CD4-positive, alpha-beta T cell treated with Interleukin-12 subunit alpha and Interleukin-12 subunit beta, for 1 hour (primary cell): ENCODE measurements around the gene GALNTL6.
"Not testable (repeated sequence)": the region's sequence is repeated elsewhere in the genome, so short reads cannot be mapped to it uniquely, and the experiment has no call there.

Experiments used
- DNase-seq: peaks from one replicate; pipeline ENCODE4 v3.0.0-alpha.2; 2020

GALNTL6 gene

DNA sequence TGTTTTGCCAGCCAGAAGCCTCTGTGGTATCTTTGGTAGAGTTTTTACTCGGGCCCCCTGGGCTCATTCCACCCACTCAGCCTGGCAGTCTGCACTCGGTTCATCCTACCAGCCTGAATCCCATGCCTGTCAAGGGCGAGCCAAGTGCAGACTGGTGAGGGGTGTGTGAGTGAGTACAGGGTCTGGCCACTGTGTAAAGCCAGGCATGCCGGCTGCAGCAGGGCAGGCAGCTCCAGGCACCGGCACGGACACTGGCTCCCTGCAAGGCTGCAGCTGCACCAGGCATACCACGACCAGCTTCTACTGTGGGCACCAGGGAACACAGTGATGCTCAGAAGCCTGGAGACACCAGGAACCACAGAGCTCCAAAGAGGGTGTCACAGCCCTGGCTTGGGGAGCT lies 1161.4 kb downstream of the GALNTL6 start:
- no peak for DNase-seq

DNA sequence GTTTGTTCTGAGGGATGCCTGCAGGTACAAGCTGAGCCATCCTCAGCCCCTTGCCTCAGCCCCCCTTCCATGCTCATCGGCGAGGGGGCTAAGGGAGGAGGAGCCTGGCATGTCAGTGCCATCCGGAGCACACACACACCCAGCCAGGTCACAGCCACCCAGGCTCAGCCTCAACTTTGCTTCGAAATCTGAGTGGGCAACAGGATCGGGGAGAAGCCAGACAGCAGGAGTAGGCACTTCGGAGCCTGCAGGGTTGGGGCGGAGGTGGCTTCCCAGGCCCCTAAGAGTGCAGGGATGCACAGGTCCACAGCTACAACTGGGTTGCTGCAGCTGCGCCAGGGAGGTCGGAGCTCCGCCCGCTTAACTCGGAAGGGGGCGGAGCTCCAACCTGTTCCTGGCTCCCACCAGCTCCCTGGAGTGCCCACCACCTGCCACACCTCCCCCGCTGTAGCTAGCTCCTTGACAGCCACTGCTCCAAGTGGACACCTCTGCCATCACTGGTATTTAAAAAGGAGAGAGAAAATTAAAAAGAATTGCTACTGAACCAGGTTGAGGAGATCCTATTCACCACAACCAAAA lies 1162.5 kb downstream of the GALNTL6 start:
- DNase-seq, result no peak

GRCh38 chr4:172977491-172978041 lies 1164.4 kb downstream of the GALNTL6 start:
- DNase-seq, result not testable (repeated sequence)

- DNase-seq, result no peak
These were observed 1165.6 kb downstream of the GALNTL6 start for GRCh38 chr4:172978848-172979247.

DNA sequence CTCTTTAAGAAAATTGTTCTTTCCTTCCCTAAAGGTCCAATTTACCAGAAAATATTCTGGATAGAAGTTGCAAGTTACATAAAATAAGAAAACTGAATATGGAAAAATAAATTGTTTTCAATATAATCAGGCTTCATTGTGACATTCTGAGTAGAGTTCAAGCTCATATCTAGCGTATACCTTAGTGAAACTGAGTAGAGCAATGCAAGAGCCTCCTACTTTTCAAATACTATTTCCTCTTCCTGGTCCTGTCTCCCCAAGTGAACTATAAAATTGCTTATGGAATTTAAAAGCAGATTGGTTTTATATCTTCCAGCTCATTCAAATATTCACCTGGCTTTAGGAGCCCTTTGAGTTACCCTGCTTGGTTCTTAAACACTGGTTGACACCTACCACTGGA lies 1166.1 kb downstream of the GALNTL6 start:
- DNase-seq, result no peak

DNA sequence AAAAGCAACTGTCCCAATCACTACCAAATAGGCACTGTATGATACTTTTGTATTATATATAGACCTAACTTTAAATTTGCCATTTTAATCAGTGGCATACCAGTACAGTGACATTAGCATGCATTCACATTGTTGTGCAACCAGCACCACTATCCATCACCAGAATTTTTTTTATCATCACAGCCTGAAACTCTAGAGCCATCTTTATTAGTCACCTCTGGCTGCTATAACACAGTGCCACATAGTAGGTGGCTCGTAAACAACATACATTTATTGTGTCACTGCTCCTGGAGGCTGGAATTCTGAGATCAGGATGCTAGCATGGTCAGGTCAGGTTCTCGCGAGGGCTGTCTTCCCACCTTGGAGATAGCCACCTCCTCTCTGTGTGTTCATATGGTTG lies 1167.0 kb downstream of the GALNTL6 start:
- no peak for DNase-seq

DNA sequence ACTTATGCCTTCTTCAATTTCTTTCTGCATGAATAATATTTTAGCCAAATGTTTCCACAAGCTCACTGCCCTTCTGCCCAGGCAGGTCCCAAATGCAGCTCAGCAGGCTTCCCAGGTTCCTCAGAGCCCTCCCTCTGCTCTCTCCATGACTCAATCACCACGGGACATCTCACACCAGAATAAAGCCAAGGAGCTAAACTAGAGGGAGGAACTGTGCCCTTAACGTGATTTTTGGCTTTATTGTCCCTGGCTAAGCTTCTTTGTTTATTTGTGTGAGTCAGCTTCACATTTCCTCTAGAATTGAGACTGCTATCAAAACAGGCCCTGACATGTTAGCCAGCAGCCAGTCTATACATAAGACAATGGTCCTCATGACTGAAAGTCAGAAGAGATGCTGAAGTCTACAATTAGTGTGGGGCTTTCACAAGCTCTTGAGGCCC lies 1169.0 kb downstream of the GALNTL6 start:
- DNase-seq, result no peak

DNA sequence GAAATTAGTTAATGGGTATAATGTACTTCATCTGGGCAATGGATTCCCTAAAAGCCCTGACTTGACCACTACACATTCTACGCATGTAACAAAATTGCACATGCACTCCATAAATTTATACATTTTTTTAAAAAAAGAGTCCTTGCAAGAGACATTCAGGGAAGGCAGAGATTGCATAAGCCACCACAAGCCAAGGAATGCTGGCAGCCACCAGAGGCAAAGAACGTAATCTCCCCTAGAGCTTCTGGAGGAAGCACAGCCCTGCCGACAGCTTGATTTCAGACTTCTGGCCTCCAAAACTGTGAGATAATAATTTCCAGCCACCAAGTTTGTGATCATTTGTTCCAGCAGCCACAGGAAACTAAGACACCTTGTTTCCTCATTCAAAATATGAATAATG lies 1169.8 kb downstream of the GALNTL6 start:
- no peak for DNase-seq

- DNase-seq, result no peak
These were observed 1170.4 kb downstream of the GALNTL6 start for GRCh38 chr4:172983631-172984030.

GRCh38 chr4:172985552-172985951 lies 1172.3 kb downstream of the GALNTL6 start:
- no peak for DNase-seq

DNA sequence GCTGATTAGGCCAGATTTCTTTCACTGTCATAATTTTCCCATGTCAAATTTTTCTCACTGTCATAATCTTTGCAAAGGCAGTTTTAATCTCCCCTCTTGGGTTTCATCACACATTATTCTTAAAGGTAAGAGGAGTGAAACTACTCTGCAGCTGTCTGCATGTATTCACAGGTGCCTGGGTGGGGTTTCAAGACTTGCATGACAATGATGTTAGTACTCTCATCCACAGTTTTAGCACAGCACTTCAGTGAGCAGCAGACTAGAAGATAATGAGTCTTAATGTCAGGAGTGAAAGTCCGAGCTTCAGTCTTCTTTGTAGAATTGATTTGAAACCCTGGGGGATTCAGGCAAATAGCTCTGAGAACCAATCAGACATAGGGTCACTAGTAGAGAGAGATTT lies 1172.9 kb downstream of the GALNTL6 start:
- no peak for DNase-seq

GRCh38 chr4:172989984-172990820 lies 1177.0 kb downstream of the GALNTL6 start:
- DNase-seq, result no peak

GRCh38 chr4:172992648-172993378 lies 1179.6 kb downstream of the GALNTL6 start:
- no peak for DNase-seq

- no peak for DNase-seq
These were observed 1182.0 kb downstream of the GALNTL6 start for GRCh38 chr4:172995161-172995560.

- no peak for DNase-seq
These were observed 1182.5 kb downstream of the GALNTL6 start for GRCh38 chr4:172995704-172996103.

DNA sequence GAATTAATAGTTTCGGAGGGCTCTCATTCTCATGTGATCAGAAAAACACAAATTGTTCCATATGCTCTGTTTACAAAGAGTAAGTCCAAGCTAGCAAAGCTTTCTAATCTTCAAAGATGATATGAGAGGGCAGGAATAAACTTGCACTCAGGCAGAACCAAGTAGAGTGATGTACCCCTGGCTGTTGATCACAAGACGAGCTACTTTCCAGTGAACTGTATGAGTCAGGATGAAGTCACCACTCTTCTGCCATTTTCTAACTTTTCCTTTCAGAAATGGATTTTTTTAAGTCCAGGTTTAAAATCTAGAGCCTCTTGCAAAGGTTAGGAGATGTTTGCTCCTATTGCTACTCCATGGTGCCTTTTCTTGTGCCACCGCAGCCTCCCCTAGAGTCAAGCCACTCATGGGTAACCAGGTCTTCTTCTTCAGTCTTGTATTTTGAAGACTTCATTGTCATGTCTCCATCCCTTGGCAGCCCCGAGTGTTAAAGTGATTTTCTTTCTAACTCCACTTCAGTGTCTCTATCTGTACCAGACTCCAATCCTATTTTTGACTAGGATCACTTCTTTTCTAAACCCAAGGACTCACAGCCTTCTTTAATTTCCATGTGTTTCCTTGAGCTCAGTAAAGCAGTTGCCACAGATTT lies 1183.5 kb downstream of the GALNTL6 start:
- DNase-seq, result no peak

- no peak for DNase-seq
These were observed 1184.0 kb downstream of the GALNTL6 start for GRCh38 chr4:172997217-172997609.

DNA sequence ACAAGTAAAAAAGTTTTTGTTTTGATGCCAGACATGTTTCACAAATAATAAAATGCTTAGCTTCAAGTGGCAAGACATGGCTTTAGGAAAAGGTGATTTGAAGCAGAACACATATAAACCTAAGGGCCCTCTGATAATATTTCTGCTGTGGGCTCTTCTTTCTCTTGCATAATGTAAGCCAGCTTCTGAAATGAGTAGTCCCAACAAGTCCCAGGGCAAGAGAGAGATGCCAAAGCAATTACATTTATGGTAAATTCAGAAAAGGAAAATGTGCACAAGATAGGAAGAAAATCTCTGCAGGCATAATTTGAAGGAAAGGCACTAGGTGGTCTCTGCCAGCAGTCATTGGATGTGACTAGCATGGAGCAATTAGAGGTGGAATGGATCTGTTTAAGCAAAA lies 1184.7 kb downstream of the GALNTL6 start:
- DNase-seq, result no peak

DNA sequence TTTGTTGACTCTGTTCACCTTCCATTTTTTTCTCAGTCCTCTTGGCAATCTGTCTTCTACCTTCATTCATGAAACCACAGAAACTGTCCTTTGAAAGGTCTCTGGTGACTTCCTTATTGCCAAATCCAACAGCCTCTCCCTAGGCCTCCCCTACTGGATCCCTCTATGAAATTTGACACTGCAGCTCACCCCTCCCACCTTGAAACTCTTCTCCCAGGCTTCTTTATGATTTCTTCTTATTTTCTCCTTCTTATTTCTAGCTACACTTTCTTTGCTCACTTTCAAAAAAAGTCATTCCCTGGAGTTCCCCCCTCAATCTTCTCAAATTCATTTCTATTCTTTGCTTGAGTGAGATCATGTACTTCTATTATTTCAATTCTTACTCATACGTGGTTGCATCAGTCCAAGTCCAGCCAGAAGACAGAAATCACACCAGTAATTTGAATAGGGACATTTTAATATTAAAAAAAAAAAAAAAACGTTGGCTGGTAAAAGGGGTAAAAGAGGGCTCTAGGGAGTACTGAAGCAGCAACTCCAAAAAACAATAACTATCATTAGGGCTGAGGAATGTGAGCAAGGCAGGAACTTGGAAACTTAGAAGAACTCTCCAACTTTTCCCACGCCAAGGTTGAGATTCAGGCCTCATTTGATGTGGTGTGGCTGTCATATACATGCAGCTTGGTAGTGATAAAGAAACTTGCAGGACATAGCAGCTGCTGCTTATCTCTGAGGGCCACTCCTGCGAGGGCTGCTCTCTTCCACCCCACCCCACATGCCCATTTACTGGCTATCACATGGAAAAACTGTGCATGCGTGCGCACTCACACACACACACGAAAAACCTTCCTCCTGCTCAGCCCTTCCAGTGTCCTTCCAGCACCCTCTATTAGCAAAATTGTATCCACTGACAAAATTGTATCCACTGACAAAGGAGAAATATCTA lies 1185.6 kb downstream of the GALNTL6 start:
- DNase-seq, result no peak

DNA sequence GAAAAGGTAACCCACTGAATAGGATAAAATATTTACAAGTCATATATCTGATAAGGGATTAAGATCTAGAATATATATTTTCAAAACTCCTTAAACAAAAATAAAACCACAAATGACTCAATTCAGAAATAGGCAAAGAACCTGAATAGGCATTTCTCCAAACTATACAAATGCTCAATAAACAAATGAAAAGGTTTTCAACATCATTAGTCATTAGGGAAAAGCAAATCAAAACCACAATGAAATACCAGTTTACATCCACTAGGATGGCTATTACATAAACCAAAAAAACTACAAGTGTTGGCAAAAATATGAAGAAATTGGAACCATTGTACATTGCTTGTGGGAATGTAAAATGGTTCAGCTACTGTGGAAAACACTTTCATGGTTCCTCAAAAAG lies 1188.4 kb downstream of the GALNTL6 start:
- no peak for DNase-seq

DNA sequence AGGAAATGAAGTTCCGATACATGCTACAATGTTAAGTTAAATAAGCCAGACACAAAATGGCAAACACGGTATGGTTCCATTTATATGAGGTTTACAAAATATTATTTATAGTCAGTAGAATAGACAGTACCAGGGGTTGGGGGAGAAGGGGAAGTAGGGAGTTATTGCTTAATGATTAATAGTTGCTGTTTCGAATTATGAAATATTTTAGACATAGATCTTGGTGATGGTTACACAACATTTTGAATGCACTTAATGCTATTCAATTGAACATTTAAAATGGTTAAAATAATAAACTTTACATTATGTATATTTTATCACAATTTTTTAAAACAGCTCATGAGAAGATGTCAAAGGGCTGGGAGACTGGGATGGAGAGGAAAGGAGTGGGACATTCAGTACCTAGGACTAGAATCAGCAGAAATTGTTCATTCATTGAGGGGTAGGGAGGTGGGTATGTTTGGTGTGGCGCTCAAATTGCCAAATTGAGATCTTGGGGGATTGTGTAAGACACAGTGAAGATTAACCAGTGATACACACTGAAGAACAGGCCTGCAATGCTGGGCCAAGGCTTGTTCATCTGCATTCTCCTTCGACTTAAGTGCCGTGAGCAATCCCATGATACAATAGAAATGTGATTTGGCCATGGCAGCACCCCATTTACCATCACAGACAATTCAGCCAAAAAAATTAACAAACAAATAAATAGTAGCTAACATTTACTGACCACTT lies 1189.8 kb downstream of the GALNTL6 start:
- no peak for DNase-seq
